ENCODE results near the gene MAMDC2. TPM values are rescaled to one million over a fixed set of nuclear protein-coding genes. Genes with fewer than 3 reads are reported as not detected.

MAMDC2 gene
- total RNA-seq, 1 donor from 2014 or later, result 13.4 TPM

DNA sequence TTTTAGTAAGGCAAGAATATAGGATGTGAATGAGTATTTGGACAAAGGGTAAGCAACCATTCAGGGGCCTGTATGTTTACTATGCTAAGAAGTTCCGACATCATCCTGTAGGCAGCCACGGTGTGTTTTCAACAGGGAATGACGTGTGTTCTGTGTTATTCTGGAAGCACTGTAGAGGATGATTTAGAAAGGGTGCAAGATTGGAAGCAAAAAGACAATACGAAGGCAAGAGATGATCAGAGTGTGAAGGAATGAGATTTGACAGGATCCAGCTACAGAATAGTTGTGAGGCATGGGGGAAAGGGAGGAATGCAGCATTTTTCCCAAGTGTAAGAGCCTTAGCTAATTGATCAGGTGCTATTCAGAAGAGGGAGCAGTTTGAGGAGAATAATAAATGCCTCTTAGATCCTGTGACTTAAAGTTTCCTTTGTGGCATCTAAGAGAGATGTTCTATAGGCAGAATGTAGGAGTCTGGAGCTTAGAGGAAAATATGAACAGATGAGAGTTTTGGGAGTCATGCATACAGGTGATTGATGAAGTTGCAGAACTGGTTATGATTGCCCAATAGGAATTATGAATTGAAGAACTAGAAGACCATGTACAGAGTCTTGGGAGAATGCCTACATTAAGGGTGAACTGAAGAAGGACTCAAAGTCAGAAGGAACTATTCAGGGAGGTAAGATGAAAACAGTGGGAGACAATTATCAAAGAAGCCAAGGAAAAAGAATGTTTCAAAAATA is 217.7 kb downstream of the MAMDC2 start:
- DNase-seq (ENCODE audit: low read depth), result no peak
- no peak for TF ChIP-seq CTCF (IDR thresholded peaks at IDR 0.05; ENCODE audit: insufficient read depth, low read length, poor library complexity, severe bottlenecking)
- no peaks in the 10 kb centered on the region for H3K27me3 ChIP-seq (ENCODE audit: control insufficient read depth, insufficient read depth, low read length)
- no peak overlapping the region for H3K4me3 ChIP-seq (ENCODE audit: low read depth, low read length)
- H3K36me3 ChIP-seq (ENCODE audit: control insufficient read depth, insufficient read depth, low read length), result peaks cover 1% of the 10 kb centered on the region

DNA sequence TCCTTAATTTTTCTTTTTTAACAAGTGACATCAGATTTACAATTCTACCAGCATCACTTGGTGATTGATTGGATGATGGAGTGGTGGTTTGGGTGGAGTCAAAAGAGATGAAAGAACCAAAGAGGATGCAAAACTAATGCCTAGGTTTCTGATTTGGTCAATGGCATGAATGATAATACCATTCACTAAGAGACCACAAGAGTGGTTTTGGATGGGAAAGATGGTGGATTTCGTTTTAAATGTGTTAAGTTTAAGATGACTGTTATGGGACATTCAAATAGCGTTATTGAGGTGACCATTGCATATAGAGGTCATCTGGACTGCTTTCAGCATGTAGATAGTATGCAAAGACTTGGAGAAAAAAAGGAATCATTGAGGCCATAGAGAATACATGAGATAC is 218.7 kb downstream of the MAMDC2 start:
- no peak for DNase-seq (ENCODE audit: low read depth)
- Histone ChIP-seq H3K27me3 (ENCODE audit: control insufficient read depth, insufficient read depth, low read length) (no peaks in the 10 kb centered on the region), H3K4me3 (ENCODE audit: low read depth, low read length) (no peak overlapping the region), H3K36me3 (ENCODE audit: control insufficient read depth, insufficient read depth, low read length) (peaks cover 1% of the 10 kb centered on the region)
- no peak for TF ChIP-seq CTCF (IDR thresholded peaks at IDR 0.05; ENCODE audit: insufficient read depth, low read length, poor library complexity, severe bottlenecking)

DNA sequence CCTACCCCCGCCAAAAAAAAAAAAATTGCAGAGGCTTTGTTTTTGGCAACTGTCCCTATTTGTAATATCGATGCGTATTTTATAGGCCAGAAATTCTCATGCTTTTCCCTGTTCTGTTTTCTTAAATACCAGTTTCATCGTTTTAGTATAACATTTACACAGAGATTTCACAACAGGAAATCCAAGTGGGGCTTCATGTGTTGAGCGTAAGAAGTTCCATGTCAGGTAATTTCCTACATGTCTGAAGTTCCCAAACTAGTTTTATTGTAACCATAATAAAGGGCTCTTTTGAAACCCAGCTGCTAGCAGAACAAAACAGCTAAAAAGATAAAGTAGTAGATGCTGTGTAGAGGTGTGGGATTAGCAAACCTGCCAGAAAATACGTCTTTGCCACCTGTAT is 219.3 kb downstream of the MAMDC2 start:
- H3K36me3 ChIP-seq (ENCODE audit: control insufficient read depth, insufficient read depth, low read length), result peaks cover 1% of the 10 kb centered on the region
- H3K27me3 ChIP-seq (ENCODE audit: control insufficient read depth, insufficient read depth, low read length), result no peaks in the 10 kb centered on the region
- H3K4me3 ChIP-seq (ENCODE audit: low read depth, low read length), result no peak overlapping the region
- DNase-seq (ENCODE audit: low read depth), result no peak
- no peak for TF ChIP-seq CTCF (IDR thresholded peaks at IDR 0.05; ENCODE audit: insufficient read depth, low read length, poor library complexity, severe bottlenecking)

- Histone ChIP-seq H3K27me3 (ENCODE audit: control insufficient read depth, insufficient read depth, low read length) (no peaks in the 10 kb centered on the region), H3K36me3 (ENCODE audit: control insufficient read depth, insufficient read depth, low read length) (peaks cover 1% of the 10 kb centered on the region), H3K4me3 (ENCODE audit: low read depth, low read length) (no peak overlapping the region)
- no peak for DNase-seq (ENCODE audit: low read depth)
- TF ChIP-seq CTCF (IDR thresholded peaks at IDR 0.05; ENCODE audit: insufficient read depth, low read length, poor library complexity, severe bottlenecking), result no peak
Measured at GRCh38 chr9:70263421-70263820, 219.8 kb downstream of the MAMDC2 start.

Other genes with a start within 250 kb of the MAMDC2 start
- 4.7 TPM in 1 of 2 replicates, not detected in the other for gene CFAP95, start 223.0 kb upstream of the MAMDC2 start, total RNA-seq
- 20.8 and 25.4 TPM in 2 replicates for gene SMC5, start 215.1 kb downstream of the MAMDC2 start, total RNA-seq